Astrocyte of the spinal cord (primary cell): ENCODE results near the gene DCDC2.

Experiments used
- DNase-seq: peaks from one replicate; pipeline ENCODE4 v3.0.0; 2011; ENCODE audit warnings: low read depth, low spot score
- H3K4me3 ChIP-seq: 2 replicates; pipeline ENCODE4 v1.5.1; 2011; ENCODE audit warnings: low read depth, mild to moderate bottlenecking, low read length, moderate library complexity
- CTCF ChIP-seq: IDR thresholded peaks from 2 replicates; pipeline ENCODE4 v1.5.1; 2012; ENCODE audit warnings: low read depth, mild to moderate bottlenecking, low read length, inconsistent platforms
- in situ Hi-C: cut with HindIII; loops from 2 replicates; pipeline ENCODE4 v1.10.0; 2017; ENCODE audit warnings: low sequenced_read_pairs

Gene DCDC2

GRCh38 chr6:24397631-24398030 lies 39.8 kb upstream of the DCDC2 start:
- in situ Hi-C loops: no loop called here
- no peak for TF ChIP-seq CTCF
- no peak overlapping the region for H3K4me3 ChIP-seq
- DNase-seq: no peak

GRCh38 chr6:24396824-24397223 lies 39.0 kb upstream of the DCDC2 start:
- DNase-seq: no peak
- no peak for TF ChIP-seq CTCF
- no peak overlapping the region for H3K4me3 ChIP-seq
- in situ Hi-C loops: no loop called here

- peak; percentile 37 for DNase-seq
These were observed 37.0 kb upstream of the DCDC2 start for GRCh38 chr6:24394780-24395437.

GRCh38 chr6:24394061-24394779 lies 36.4 kb upstream of the DCDC2 start:
- no peak overlapping the region for H3K4me3 ChIP-seq
- TF ChIP-seq CTCF: no peak
- DNase-seq: no peak
- in situ Hi-C loops: no loop called here

More at GRCh38 chr6:24394780-24395437, 37.0 kb upstream of the DCDC2 start:
- no peak overlapping the region for H3K4me3 ChIP-seq
- in situ Hi-C loops: no loop called here
- TF ChIP-seq CTCF: no peak

- no peak for TF ChIP-seq CTCF
- in situ Hi-C loops: no loop called here
- H3K4me3 ChIP-seq: no peak overlapping the region
- DNase-seq: no peak
These were observed 34.0 kb upstream of the DCDC2 start for GRCh38 chr6:24391756-24392405.

GRCh38 chr6:24391208-24391607 lies 33.3 kb upstream of the DCDC2 start:
- TF ChIP-seq CTCF: no peak

More at GRCh38 chr6:24391208-24391607, 33.3 kb upstream of the DCDC2 start:
- H3K4me3 ChIP-seq: no peak overlapping the region
- DNase-seq: no peak
- in situ Hi-C loops: no loop called here
